Ascending aorta (tissue), 2 donors: ENCODE results near the gene FAM131B. TPM values are rescaled to one million over a fixed set of nuclear protein-coding genes. Genes with fewer than 3 reads are reported as not detected.
"Not testable (repeated sequence)": the region's sequence is repeated elsewhere in the genome, so short reads cannot be mapped to it uniquely, and the experiment has no call there.

Source experiments
- DNase-seq, 2 donors: peaks; one replicate each; pipeline ENCODE4 v3.0.0-alpha.2; 2019; ENCODE audit warnings: low spot score in 2 of 2
- H3K27ac ChIP-seq, 2 donors: fragments of 200-600 bp; sonication (generic); one replicate each; pipeline ENCODE4 v1.5.1; 2016 to 2017; ENCODE audit warnings: mild to moderate bottlenecking in 1 of 2
- H3K27me3 ChIP-seq: fragments of 200-600 bp; sonication (generic); one replicate; pipeline ENCODE4 v1.5.1; 2017
- H3K36me3 ChIP-seq, 2 donors: fragments of 200-600 bp; sonication (generic); one replicate each; pipeline ENCODE4 v1.5.1; 2016
- H3K4me1 ChIP-seq, 2 donors: fragments of 200-600 bp; sonication (generic); one replicate each; pipeline ENCODE4 v1.5.1; 2016 to 2017; ENCODE audit warnings: mild to moderate bottlenecking in 1 of 2
- H3K4me3 ChIP-seq, 2 donors: fragments of 200-600 bp; sonication (generic); one replicate each; pipeline ENCODE4 v1.5.1; 2016 to 2017; ENCODE audit warnings: mild to moderate bottlenecking in 1 of 2
- H3K9me3 ChIP-seq, 2 donors: fragments of 200-600 bp; sonication (generic); one replicate each; pipeline ENCODE4 v1.5.1; 2016
- CTCF ChIP-seq, 3 experiments: fragments of 200-600 bp in 2 of 3; fragments of 450-650 bp in 1 of 3; sonication (generic) in 2 of 3; IDR thresholded peaks; one replicate each; pipeline ENCODE4 v1.5.1; 2016 to 2019; ENCODE audit warnings: antibody characterized with exemption in 3 of 3, mild to moderate bottlenecking in 1 of 3, moderate library complexity in 1 of 3
- intact Hi-C: fragments of 100-400 bp; cut with DNase I; formaldehyde crosslinking; loops from one replicate; pipeline ENCODE4 v1.15.1; 2023
- total RNA-seq: library from RNA; depleted of rRNA; stranded (reverse); fragments of >200 nt; gene quantifications from one replicate; pipeline ENCODE4 v1.1.0, GENCODE V29; 2016

The FAM131B gene
- total RNA-seq, 1 donor from 2014 or later: 0.53 TPM

GRCh38 chr7:143408252-143408685, 45.8 kb upstream of the FAM131B start:
- Histone ChIP-seq H3K9me3 (no peaks in the 10 kb centered on the region), H3K27ac (peak overlapping the region in 1 of 2 donors; percentile 32), H3K27me3 (no peaks in the 10 kb centered on the region), H3K4me3 (peak overlapping the region in 1 of 2 donors; percentile 35), H3K4me1 (peaks cover 8 to 24% of the 10 kb centered on the region in 2 donors), H3K36me3 (no peaks in the 10 kb centered on the region)
- TF ChIP-seq CTCF (IDR thresholded peaks at IDR 0.05): no peak
- DNase-seq: peak in 1 of 2 donors; percentile 62
- intact Hi-C loops: no loop called here

- no peak for TF ChIP-seq CTCF (IDR thresholded peaks at IDR 0.05)
- intact Hi-C loops: loop anchor here (2.0 kb wide), 1 partner anchor 15 kb away; no protein-coding TSS in a partner anchor
- peak overlapping the region in 1 of 2 donors; percentile 35 for H3K4me3 ChIP-seq
Measured at GRCh38 chr7:143407287-143408251, 45.1 kb upstream of the FAM131B start.

GRCh38 chr7:143406002-143406357, 43.5 kb upstream of the FAM131B start:
- no peak overlapping the region for H3K27ac ChIP-seq
- no peaks in the 10 kb centered on the region for H3K9me3 ChIP-seq
- no peak for TF ChIP-seq CTCF (IDR thresholded peaks at IDR 0.05)
- no peaks in the 10 kb centered on the region for H3K36me3 ChIP-seq
- DNase-seq: peak in 1 of 2 donors; percentile 35
- H3K27me3 ChIP-seq: no peaks in the 10 kb centered on the region
- intact Hi-C loops: loop anchor here (2.0 kb wide), 1 partner anchor 13 kb away; no protein-coding TSS in a partner anchor
- peaks cover under 1 to 18% of the 10 kb centered on the region in 2 donors for H3K4me1 ChIP-seq
- H3K4me3 ChIP-seq: no peak overlapping the region

More at GRCh38 chr7:143407287-143408251, 45.1 kb upstream of the FAM131B start:
- Histone ChIP-seq H3K9me3 (no peaks in the 10 kb centered on the region), H3K27me3 (no peaks in the 10 kb centered on the region), H3K27ac (peak overlapping the region; percentile 32 to 49), H3K4me1 (peaks cover 8 to 23% of the 10 kb centered on the region in 2 donors), H3K36me3 (no peaks in the 10 kb centered on the region)
- peak in 1 of 2 donors; percentile 50 for DNase-seq

- no peak for TF ChIP-seq CTCF (IDR thresholded peaks at IDR 0.05)
- Histone ChIP-seq H3K36me3 (no peaks in the 10 kb centered on the region), H3K27me3 (no peaks in the 10 kb centered on the region), H3K4me1 (peaks cover 0 to 15% of the 10 kb centered on the region in 2 donors), H3K9me3 (no peaks in the 10 kb centered on the region), H3K27ac (no peak overlapping the region), H3K4me3 (no peak overlapping the region)
- intact Hi-C loops: loop anchor here (2.0 kb wide), 1 partner anchor 13 kb away; no protein-coding TSS in a partner anchor
- DNase-seq: peak in 1 of 2 donors; percentile 44
Measured at GRCh38 chr7:143405173-143406001, 42.9 kb upstream of the FAM131B start.

- H3K4me3 ChIP-seq, H3K4me1 ChIP-seq, H3K27me3 ChIP-seq, H3K36me3 ChIP-seq, intact Hi-C loops, H3K27ac ChIP-seq, H3K9me3 ChIP-seq: not testable (repeated sequence)
- DNase-seq: peak in 1 of 2 donors; percentile 18
Measured at GRCh38 chr7:143402233-143402632, 39.7 kb upstream of the FAM131B start.
